K562 (cell line): ENCODE measurements around the gene CABP2. TPM values are rescaled to one million over a fixed set of nuclear protein-coding genes. Genes with fewer than 3 reads are reported as not detected.
A peak's percentile ranks its signal among the peaks of the same experiment; 100 is the strongest.

Experiments
- ATF1 ChIP-seq, 2 experiments: fragments of 450-650 bp in 1 of 2; IDR thresholded peaks; 2 replicates each; pipeline ENCODE4 v1.6.1; 2016; ENCODE audit warnings: missing compliant biosample characterization in 1 of 2, missing genetic modification characterization in 1 of 2
- ATF7 ChIP-seq: fragments of 450-650 bp; IDR thresholded peaks from 2 replicates; pipeline ENCODE4 v1.7.1; 2014; ENCODE audit warnings: mild to moderate bottlenecking, moderate library complexity
- C11orf30 ChIP-seq: fragments of 450-650 bp; IDR thresholded peaks from 2 replicates; pipeline ENCODE4 v1.6.1; 2016; ENCODE audit warnings: low read depth, mild to moderate bottlenecking
- CEBPG ChIP-seq, 3 experiments: fragments of 200-800 bp in 1 of 3; sonication (Bioruptor generic) in 1 of 3; sonication (generic) in 1 of 3; formaldehyde crosslinking in 1 of 3; IDR thresholded peaks in 2 of 3; conservative IDR thresholded peaks in 1 of 3; 2 replicates each; pipeline versions ENCODE4 v1.6.1 to v1.8.0; 2016 to 2022; ENCODE audit warnings: missing compliant biosample characterization in 2 of 3, missing genetic modification characterization in 2 of 3, mild to moderate bottlenecking in 1 of 3, missing genetic modification reagents in 1 of 3
- GATAD2A ChIP-seq: fragments of 450-650 bp; IDR thresholded peaks from 2 replicates; pipeline ENCODE4 v1.6.1; 2017
- MTA1 ChIP-seq: fragments of 450-650 bp; IDR thresholded peaks from 2 replicates; pipeline ENCODE4 v1.6.1; 2017; ENCODE audit warnings: borderline replicate concordance
- NFE2 ChIP-seq: IDR thresholded peaks from 2 replicates; pipeline ENCODE4 v1.6.1; 2014; ENCODE audit warnings: antibody characterized with exemption, low read depth
- RNF2 ChIP-seq: sonication (generic); IDR thresholded peaks from 2 replicates; pipeline ENCODE4 v1.6.1; 2016
- SMC3 ChIP-seq: conservative IDR thresholded peaks from 2 replicates; pipeline ENCODE4 v1.6.1; 2011; ENCODE audit warnings: low read depth, low read length, improper control_type of control experiment; ENCODE audit not compliant: insufficient read depth
- TOE1 ChIP-seq, 2 experiments: fragments of 450-650 bp in 1 of 2; sonication (generic) in 1 of 2; formaldehyde crosslinking in 1 of 2; IDR thresholded peaks; 2 replicates each; pipeline versions ENCODE4 v1.7.1 to v1.8.0; 2016 to 2022; ENCODE audit warnings: borderline replicate concordance in 2 of 2, mild to moderate bottlenecking in 2 of 2, antibody characterized with exemption in 1 of 2, inconsistent platforms in 1 of 2, low read depth in 1 of 2, missing genetic modification reagents in 1 of 2, moderate library complexity in 1 of 2
- XRCC5 ChIP-seq: fragments of 200-400 bp; formaldehyde crosslinking; IDR thresholded peaks from 2 replicates; pipeline ENCODE4 v1.6.1; 2017; ENCODE audit warnings: low read depth, mild to moderate bottlenecking, low read length
- ZBTB1 ChIP-seq: sonication (generic); formaldehyde crosslinking; IDR thresholded peaks from 2 replicates; pipeline ENCODE4 v1.8.1; 2023; ENCODE audit warnings: missing genetic modification reagents, low read depth, mild to moderate bottlenecking, borderline replicate concordance
- polyA plus RNA-seq, 8 experiments: library from polyadenylated mRNA; depleted of rRNA in 4 of 8; stranded (reverse) in 5 of 8; unstranded in 3 of 8; fragments of >200 nt; fragmentation: Nextera tagmentation in 2 of 8; fragmentation: Illumina TruSeq in 1 of 8; extraction: Ambion mirVana in 2 of 8; extraction: Trizol in 1 of 8; gene quantifications; 2 replicates each; pipeline versions ENCODE4 v1.2.1 to v1.2.3, GENCODE V29; 2011 to 2014; ENCODE audit warnings: inconsistent platforms in 1 of 8, missing spikeins in 1 of 8
- total RNA-seq, 7 experiments: library from RNA; depleted of rRNA in 6 of 7; stranded (reverse); fragments of >200 nt in 6 of 7; fragmentation: Illumina TruSeq in 2 of 7; extraction: Trizol in 2 of 7; gene quantifications; 2 replicates each; pipeline versions ENCODE4 v1.2.1 to v1.2.3, GENCODE V29; 2011 to 2021; ENCODE audit warnings: low replicate concordance in 1 of 7
- TF ChIP-seq, protein P1 (sequence below): fragments of 250-450 bp; sonication (Bioruptor Pico); IDR thresholded peaks from 2 replicates; pipeline ENCODE4 v1.9.0; 2021; ENCODE audit warnings: mild to moderate bottlenecking, inconsistent platforms
- TF ChIP-seq, protein P2 (sequence below), 2 experiments: fragments of 450-650 bp in 1 of 2; sonication (generic) in 1 of 2; formaldehyde crosslinking in 1 of 2; IDR thresholded peaks; 2 replicates each; pipeline versions ENCODE4 v1.7.1 to v1.9.0; 2016 to 2022; ENCODE audit warnings: inconsistent platforms in 1 of 2, mild to moderate bottlenecking in 1 of 2, missing genetic modification reagents in 1 of 2

The CABP2 gene
- total and polyA plus RNA-seq, 9 of the 15 experiments (the other 6 are each of a cell fraction or from before 2014, with no cell fraction given): not detected

DNA sequence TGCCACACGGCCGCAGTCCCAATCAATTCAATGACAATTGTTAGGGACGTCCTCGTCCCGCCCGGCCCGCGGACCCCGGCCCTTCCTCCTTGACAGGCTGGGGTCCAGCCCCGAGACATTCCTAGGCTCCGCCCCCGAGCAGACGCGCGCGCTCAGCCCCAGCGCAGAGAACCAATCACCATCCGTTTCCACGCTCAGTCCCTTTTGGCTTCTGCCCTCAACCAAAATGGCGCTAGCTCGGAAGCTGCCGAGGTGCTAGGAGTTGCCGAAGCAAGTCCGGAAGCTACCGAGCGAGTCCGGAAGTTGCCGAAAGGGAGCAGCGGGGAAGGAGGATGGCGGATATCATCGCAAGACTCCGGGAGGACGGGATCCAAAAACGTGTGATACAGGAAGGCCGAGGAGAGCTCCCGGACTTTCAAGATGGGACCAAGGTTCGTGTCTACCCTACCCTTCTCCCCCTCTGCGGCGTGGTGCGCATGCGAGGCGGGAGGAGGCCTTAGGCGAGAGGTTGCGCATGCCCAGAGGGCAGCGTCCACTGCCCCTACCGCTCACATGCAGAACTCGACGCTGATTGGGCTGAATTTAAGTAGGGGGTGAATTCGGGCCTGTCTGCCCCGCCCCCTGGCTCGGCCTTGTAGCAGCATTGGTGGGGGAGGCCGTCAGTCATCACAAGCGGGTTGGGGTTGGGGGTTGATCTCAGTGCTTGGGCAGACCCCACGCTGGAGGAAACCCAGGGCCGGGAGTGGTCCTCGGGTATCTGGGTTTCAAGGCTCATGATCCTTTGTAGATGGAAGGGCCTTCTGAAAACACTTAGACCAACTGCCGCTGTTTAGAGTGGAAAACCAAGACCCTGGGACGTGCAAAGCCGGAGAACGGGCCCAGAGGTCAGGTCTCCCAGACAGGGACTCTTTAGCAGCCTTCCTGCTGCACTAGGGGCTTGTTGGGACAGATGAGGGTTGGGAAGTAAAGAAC lies 40.1 kb downstream of the CABP2 start, which contains the start of gene AIP (continued):
- TF ChIP-seq C11orf30 (peak; percentile 93), MTA1 (no peak), NFE2 (no peak), GATAD2A (peak; percentile 99), RNF2 (peak; percentile 99), TOE1 (IDR thresholded peaks at IDR 0.05; ENCODE audit: borderline replicate concordance) (0 out of 2 replicates have a peak, but pooled peaks have one; percentile 42), TOE1 (CRISPR knock-in tag; IDR thresholded peaks at IDR 0.05; ENCODE audit: borderline replicate concordance, low read depth) (peak; percentile 99), ATF1 (CRISPR knock-in tag; IDR thresholded peaks at IDR 0.05) (0 out of 2 replicates have a peak, but pooled peaks have one; percentile 22), ATF1 (tag; IDR thresholded peaks at IDR 0.05) (peak; percentile 87), ZBTB1 (peak; percentile 87; the same call in 1 of the 2 replicates), SMC3 (no peak), ATF7 (peak; percentile 77; the same call in 1 of the 2 replicates), XRCC5 (no peak), CEBPG (CRISPR knock-in tag; IDR thresholded peaks at IDR 0.05) (peak; percentile 78), CEBPG (tag; conservative IDR thresholded peaks at IDR 0.05 in 1 of 2, IDR thresholded peaks at IDR 0.05 in 1 of 2) (no peak)
- TF ChIP-seq, protein P1, sequence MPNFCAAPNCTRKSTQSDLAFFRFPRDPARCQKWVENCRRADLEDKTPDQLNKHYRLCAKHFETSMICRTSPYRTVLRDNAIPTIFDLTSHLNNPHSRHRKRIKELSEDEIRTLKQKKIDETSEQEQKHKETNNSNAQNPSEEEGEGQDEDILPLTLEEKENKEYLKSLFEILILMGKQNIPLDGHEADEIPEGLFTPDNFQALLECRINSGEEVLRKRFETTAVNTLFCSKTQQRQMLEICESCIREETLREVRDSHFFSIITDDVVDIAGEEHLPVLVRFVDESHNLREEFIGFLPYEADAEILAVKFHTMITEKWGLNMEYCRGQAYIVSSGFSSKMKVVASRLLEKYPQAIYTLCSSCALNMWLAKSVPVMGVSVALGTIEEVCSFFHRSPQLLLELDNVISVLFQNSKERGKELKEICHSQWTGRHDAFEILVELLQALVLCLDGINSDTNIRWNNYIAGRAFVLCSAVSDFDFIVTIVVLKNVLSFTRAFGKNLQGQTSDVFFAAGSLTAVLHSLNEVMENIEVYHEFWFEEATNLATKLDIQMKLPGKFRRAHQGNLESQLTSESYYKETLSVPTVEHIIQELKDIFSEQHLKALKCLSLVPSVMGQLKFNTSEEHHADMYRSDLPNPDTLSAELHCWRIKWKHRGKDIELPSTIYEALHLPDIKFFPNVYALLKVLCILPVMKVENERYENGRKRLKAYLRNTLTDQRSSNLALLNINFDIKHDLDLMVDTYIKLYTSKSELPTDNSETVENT (CRISPR knock-in tag): no peak
- TF ChIP-seq, protein P2, sequence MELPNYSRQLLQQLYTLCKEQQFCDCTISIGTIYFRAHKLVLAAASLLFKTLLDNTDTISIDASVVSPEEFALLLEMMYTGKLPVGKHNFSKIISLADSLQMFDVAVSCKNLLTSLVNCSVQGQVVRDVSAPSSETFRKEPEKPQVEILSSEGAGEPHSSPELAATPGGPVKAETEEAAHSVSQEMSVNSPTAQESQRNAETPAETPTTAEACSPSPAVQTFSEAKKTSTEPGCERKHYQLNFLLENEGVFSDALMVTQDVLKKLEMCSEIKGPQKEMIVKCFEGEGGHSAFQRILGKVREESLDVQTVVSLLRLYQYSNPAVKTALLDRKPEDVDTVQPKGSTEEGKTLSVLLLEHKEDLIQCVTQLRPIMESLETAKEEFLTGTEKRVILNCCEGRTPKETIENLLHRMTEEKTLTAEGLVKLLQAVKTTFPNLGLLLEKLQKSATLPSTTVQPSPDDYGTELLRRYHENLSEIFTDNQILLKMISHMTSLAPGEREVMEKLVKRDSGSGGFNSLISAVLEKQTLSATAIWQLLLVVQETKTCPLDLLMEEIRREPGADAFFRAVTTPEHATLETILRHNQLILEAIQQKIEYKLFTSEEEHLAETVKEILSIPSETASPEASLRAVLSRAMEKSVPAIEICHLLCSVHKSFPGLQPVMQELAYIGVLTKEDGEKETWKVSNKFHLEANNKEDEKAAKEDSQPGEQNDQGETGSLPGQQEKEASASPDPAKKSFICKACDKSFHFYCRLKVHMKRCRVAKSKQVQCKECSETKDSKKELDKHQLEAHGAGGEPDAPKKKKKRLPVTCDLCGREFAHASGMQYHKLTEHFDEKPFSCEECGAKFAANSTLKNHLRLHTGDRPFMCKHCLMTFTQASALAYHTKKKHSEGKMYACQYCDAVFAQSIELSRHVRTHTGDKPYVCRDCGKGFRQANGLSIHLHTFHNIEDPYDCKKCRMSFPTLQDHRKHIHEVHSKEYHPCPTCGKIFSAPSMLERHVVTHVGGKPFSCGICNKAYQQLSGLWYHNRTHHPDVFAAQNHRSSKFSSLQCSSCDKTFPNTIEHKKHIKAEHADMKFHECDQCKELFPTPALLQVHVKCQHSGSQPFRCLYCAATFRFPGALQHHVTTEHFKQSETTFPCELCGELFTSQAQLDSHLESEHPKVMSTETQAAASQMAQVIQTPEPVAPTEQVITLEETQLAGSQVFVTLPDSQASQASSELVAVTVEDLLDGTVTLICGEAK (IDR thresholded peaks at IDR 0.05): peak; percentile 68
- TF ChIP-seq, protein P2 (CRISPR knock-in tag; IDR thresholded peaks at IDR 0.05): 0 out of 2 replicates have a peak, but pooled peaks have one; percentile 71
